Measurements from ENCODE around the gene SEZ6L2. TPM values are rescaled to one million over a fixed set of nuclear protein-coding genes. Genes with fewer than 3 reads are reported as not detected.

The SEZ6L2 gene
- total and polyA plus RNA-seq, 9 of the 15 experiments (the other 6 are each of a cell fraction or from before 2014, with no cell fraction given), result 0.10 to 2.1 (median 0.72) TPM

- TF ChIP-seq ZFP91 (CRISPR knock-in tag; IDR thresholded peaks at IDR 0.05) (no peak), ARID1B (IDR thresholded peaks at IDR 0.05) (no peak), MTA2 (IDR thresholded peaks at IDR 0.05; ENCODE audit: low read depth) (no peak), RBFOX2 (IDR thresholded peaks at IDR 0.05; ENCODE audit: low read depth, low read length) (no peak), BCL6 (CRISPR knock-in tag; IDR thresholded peaks at IDR 0.05) (no peak), CCAR2 (IDR thresholded peaks at IDR 0.05; ENCODE audit: low read depth, low read length) (no peak), ZEB2 (IDR thresholded peaks at IDR 0.05) (no peak), ZNF174 (CRISPR knock-in tag; IDR thresholded peaks at IDR 0.05) (no peak), ATF3 (IDR thresholded peaks at IDR 0.05) (peak; percentile 29), ATF3 (CRISPR knock-in tag; conservative IDR thresholded peaks at IDR 0.05) (no peak), FOSL1 (tag; conservative IDR thresholded peaks at IDR 0.05) (0 out of 2 replicates have a peak, but pooled peaks have one; percentile 27), JUND (IDR thresholded peaks at IDR 0.05; ENCODE audit: borderline replicate concordance, low read depth, low read length) (no peak), JUND (tag; IDR thresholded peaks at IDR 0.05; ENCODE audit: borderline replicate concordance, low read depth, low read length) (no peak)
These were observed 63.4 kb downstream of the SEZ6L2 start (continued) for GRCh38 chr16:29835926-29836325.

Data from K562 (cell line).